G401 (cell line): ENCODE measurements around the gene OSBPL7. TPM values are rescaled to one million over a fixed set of nuclear protein-coding genes. Genes with fewer than 3 reads are reported as not detected.
A peak's percentile ranks its signal among the peaks of the same experiment; 100 is the strongest.

Experiments
- DNase-seq: peaks from one replicate; pipeline ENCODE4 v3.0.0-alpha.2; 2015; ENCODE audit warnings: low spot score
- in situ Hi-C: cut with HindIII; loops from 2 replicates; pipeline ENCODE4 v1.10.0; 2016; ENCODE audit warnings: low sequenced_read_pairs, mixed read lengths
- total RNA-seq: library from RNA; depleted of rRNA; stranded (reverse); fragments of >200 nt; shearing (Covaris generic); gene quantifications from 2 replicates; pipeline ENCODE4 v1.2.3, GENCODE V29; 2014

The OSBPL7 gene
- total RNA-seq, 1 experiment from 2014 or later, result 4.2 TPM

GRCh38 chr17:47810901-47811635 lies 10.5 kb downstream of the OSBPL7 start:
- in situ Hi-C loops, result no loop called here
- DNase-seq, result no peak

GRCh38 chr17:47810200-47810821 lies 11.3 kb downstream of the OSBPL7 start:
- in situ Hi-C loops, result no loop called here
- no peak for DNase-seq

GRCh38 chr17:47808830-47809480 lies 12.6 kb downstream of the OSBPL7 start:
- in situ Hi-C loops, result no loop called here
- DNase-seq, result no peak

DNA sequence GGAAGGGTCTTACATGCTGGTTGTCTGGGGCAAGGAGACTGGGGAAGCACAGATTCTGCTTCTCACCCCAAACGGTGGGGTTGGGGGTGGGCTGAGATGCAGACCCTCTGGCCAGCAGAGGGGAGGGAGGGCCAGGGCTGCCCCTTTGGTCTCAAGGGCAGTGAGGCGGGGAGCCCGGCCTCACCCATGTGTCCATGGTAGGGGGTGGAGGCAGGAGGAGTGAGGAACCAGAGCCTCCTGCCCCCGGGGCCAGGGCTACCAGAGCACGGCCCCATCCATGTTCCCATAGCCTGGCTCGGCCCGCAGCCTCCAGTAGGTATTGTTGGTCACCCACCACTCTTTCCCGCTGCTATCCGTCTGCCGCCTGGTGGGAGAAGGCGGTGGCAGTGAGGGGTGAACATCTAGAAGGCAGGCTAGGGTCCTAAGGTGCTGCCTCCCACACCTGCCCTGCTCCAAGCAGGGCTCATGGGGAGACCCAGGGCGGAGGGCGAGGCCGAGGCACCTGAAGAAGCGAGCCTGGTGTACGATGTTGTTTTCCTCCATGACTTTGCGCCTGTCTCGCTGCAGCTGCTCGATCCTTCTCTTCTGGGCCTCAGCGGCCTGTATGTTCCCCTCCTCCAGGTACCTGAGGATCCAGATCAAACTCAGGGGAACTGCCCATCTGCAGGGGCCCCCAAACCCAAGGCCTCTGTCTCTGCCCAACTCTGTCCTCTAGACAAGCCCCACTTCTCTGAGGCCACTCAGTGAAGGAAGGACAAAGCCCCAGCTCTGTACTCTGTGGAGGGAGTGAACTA lies 13.4 kb downstream of the OSBPL7 start:
- no peak for DNase-seq
- in situ Hi-C loops, result no loop called here

- no peak for DNase-seq
Observed at GRCh38 chr17:47807421-47807820, 14.2 kb downstream of the OSBPL7 start.

DNA sequence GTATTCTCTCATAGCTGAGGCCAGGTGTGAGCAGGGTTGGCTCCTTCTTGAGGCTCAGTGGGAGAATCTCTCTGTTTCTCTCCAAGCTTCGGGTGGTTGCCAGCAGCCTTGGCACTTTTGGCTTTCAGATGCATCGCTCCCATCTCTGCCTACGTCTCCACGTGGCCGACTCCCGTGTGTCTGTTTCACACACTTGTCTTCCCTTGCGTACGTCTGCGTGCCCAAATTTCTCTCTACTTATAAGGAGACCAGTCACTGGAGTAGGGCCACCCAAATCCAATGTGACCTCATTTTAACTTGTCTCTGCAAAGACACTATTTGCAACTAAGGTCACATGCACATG lies 14.7 kb downstream of the OSBPL7 start:
- in situ Hi-C loops, result no loop called here
- peak; percentile 12 for DNase-seq

More at GRCh38 chr17:47807421-47807820, 14.2 kb downstream of the OSBPL7 start:
- in situ Hi-C loops, result no loop called here

- in situ Hi-C loops, result no loop called here
Observed at GRCh38 chr17:47806026-47806912, 15.3 kb downstream of the OSBPL7 start.

GRCh38 chr17:47804461-47804860 lies 17.1 kb downstream of the OSBPL7 start:
- in situ Hi-C loops, result no loop called here
- no peak for DNase-seq

More at GRCh38 chr17:47806026-47806912, 15.3 kb downstream of the OSBPL7 start:
- no peak for DNase-seq

DNA sequence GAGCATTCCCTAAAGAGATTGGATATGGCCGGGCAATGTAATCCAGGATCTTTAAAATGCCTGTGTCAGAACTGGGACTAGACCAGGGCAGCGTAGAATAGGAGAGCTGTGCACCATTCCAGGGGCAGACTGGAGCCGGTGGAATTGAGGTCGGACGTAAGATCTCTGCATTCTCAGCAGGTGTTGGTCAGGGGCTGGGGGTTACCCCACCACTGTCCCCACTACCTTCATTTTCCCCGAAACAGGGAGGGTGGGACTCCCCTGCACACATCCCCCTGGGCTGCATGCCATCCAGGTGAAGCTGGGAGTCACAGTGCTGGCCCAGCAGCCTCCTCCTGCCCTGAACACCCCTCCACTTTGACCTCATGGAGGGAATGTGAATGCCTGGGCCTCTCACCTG lies 17.8 kb downstream of the OSBPL7 start:
- in situ Hi-C loops, result no loop called here
- no peak for DNase-seq

- in situ Hi-C loops, result no loop called here
- no peak for DNase-seq
Observed at GRCh38 chr17:47803201-47803600, 18.4 kb downstream of the OSBPL7 start.

DNA sequence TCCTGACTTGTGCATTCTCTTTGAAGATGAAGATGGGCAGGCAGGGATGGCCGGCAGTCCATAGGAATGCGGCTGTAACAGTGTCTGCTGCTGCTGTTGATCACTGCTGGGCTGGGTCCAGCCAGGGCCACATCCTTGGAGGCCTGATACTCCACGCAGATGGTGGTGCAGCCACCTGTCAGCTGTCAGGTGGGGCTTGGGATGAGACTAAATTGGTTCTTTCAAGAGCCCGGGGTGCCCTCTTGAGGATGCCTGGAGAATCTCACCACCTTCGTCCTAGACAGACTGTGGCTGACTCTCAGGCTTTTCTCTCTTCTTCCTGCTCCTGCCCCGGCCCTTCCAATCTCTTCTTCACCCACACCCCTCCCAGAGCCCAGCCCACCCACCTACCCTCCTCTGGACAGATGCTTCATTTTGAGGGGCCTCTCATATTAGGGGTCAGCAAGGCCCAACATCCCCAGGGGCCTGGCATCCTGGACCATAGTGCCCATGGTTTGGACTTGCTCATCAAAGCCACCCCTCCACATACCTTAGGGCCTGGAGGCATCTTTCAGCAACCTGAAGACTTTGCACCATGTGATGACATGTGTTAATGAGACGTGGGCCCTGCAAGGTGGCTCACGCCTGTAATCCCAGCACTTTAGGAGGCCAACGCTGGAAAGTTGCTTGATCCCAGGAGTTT lies 19.1 kb downstream of the OSBPL7 start:
- in situ Hi-C loops, result no loop called here
- DNase-seq, result peak; percentile 72

- DNase-seq, result no peak
- in situ Hi-C loops, result no loop called here
Observed at GRCh38 chr17:47801906-47802305, 19.7 kb downstream of the OSBPL7 start.

DNA sequence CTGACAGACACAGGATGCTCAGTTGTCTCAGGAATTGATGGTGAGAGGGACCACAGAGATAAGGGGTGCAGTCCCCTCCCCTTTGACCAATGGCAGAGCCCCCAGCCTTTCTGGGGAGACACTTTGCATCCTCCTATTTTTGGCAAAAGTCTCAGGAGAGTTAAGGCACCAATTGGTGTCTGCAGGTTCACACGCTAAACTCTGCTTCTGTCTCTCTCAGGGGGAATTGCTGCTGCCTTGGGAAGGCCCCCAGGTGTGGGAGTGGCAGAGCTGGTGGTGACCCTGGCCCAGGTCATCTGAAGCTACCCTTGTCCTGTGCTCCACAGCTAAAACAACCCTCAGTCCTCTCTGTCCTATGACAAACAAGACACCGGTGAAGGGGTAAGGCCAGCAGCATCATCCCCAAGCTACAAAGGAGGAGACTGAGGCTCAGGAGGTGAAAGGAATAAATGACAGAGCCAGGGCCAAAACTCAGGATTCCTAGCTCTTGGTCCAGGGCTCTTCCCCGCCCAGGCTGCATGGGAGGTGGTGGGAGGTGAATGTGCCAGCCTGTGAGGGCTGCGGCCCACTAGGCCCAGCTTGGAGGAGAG lies 20.3 kb downstream of the OSBPL7 start:
- no peak for DNase-seq
- in situ Hi-C loops, result no loop called here

- DNase-seq, result no peak
- in situ Hi-C loops, result no loop called here
Observed at GRCh38 chr17:47800686-47801085, 20.9 kb downstream of the OSBPL7 start.

DNA sequence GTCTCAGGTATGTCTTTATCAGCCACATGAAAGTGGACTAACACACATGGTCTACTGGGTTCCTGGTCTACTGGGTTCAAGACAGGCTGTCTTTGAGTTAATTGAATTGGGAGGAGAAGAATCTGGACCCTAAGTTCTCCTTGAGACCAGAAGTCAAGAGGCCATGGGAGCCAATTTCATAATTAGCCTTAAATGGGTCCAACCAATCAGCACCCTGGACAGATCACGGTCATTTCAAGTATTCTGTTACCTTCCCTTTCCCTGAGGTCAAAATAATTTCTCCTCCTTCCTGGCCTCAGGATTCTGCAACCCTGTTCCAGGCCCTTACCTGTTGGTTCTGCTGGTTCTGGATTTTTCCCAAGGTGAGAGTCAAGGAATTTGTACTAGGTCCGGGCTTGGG lies 23.8 kb downstream of the OSBPL7 start:
- DNase-seq, result no peak
- in situ Hi-C loops, result no loop called here

DNA sequence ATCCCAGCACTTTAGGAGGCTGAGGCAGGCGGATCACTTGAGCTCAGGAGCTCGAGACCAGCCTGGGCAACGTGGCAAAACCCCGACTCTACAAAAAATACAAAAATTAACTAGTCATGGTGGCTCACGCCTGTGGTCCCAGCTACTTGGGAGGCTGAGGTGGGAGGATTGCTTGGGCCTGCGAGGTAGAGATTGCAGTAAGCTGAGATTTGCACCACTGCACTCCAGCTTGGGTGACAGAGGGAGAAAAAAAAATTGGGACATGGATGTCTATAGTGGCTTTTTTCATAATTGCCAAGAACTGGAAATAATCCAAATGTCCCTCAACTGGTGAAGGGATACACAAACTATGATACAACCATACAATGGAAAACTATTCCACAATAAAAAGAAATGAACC lies 28.6 kb downstream of the OSBPL7 start:
- no peak for DNase-seq
- in situ Hi-C loops, result no loop called here

GRCh38 chr17:47792457-47792856 lies 29.1 kb downstream of the OSBPL7 start:
- DNase-seq, result no peak
- in situ Hi-C loops, result no loop called here

GRCh38 chr17:47791025-47791424 lies 30.6 kb downstream of the OSBPL7 start:
- no peak for DNase-seq
- in situ Hi-C loops, result no loop called here
